Hepatocyte (in vitro differentiated cells): ENCODE data around the gene RIMS4. TPM values are rescaled to one million over a fixed set of nuclear protein-coding genes. Genes with fewer than 3 reads are reported as not detected.

ENCODE experiments used
- DNase-seq: peaks from one replicate; pipeline ENCODE4 v3.0.0-alpha.2; 2016; ENCODE audit warnings: low spot score
- H2AFZ ChIP-seq: fragments of 200-600 bp; sonication (generic); 2 replicates; pipeline ENCODE4 v1.6.0; 2016; ENCODE audit warnings: antibody characterized with exemption, mild to moderate bottlenecking
- H3K27ac ChIP-seq: fragments of 200-600 bp; sonication (generic); 2 replicates; pipeline ENCODE4 v1.5.1; 2016; ENCODE audit warnings: mild to moderate bottlenecking
- H3K27me3 ChIP-seq: fragments of 200-600 bp; sonication (generic); 2 replicates; pipeline ENCODE4 v1.6.1; 2016
- H3K36me3 ChIP-seq: fragments of 200-600 bp; sonication (generic); replicated peaks from 2 replicates; pipeline ENCODE4 v1.5.1; 2016; ENCODE audit warnings: low read depth; ENCODE audit not compliant: insufficient read depth
- H3K4me1 ChIP-seq: fragments of 200-600 bp; sonication (generic); 2 replicates; pipeline ENCODE4 v1.5.1; 2016; ENCODE audit warnings: mild to moderate bottlenecking, moderate library complexity; ENCODE audit not compliant: insufficient read depth
- H3K4me2 ChIP-seq: fragments of 200-600 bp; sonication (generic); 2 replicates; pipeline ENCODE4 v1.6.0; 2016
- H3K4me3 ChIP-seq: fragments of 200-600 bp; sonication (generic); 2 replicates; pipeline ENCODE4 v1.5.1; 2016; ENCODE audit warnings: mild to moderate bottlenecking
- H3K79me2 ChIP-seq: fragments of 200-600 bp; sonication (generic); 2 replicates; pipeline ENCODE4 v1.6.0; 2017; ENCODE audit warnings: mild to moderate bottlenecking
- H3K9me2 ChIP-seq: fragments of 200-600 bp; sonication (generic); replicated peaks from 2 replicates; pipeline ENCODE4 v1.6.0; 2017; ENCODE audit warnings: mild to moderate bottlenecking; ENCODE audit not compliant: insufficient read depth
- H3K9me3 ChIP-seq: fragments of 200-600 bp; sonication (generic); 2 replicates; pipeline ENCODE4 v1.5.1; 2016; ENCODE audit warnings: low read depth, mild to moderate bottlenecking
- H4K20me1 ChIP-seq: fragments of 200-600 bp; sonication (generic); 2 replicates; pipeline ENCODE4 v1.6.0; 2016; ENCODE audit warnings: mild to moderate bottlenecking; ENCODE audit not compliant: insufficient read depth, poor library complexity, severe bottlenecking
- EZH2 ChIP-seq: fragments of 200-600 bp; sonication (generic); IDR thresholded peaks from 2 replicates; pipeline ENCODE4 v1.6.1; 2016; ENCODE audit warnings: antibody characterized with exemption, mild to moderate bottlenecking, borderline replicate concordance
- EZH2phosphoT487 ChIP-seq: fragments of 200-600 bp; sonication (generic); IDR thresholded peaks from one replicate; pipeline ENCODE4 v1.6.1; 2018; ENCODE audit warnings: antibody characterized with exemption, mild to moderate bottlenecking, low read depth, moderate library complexity; ENCODE audit not compliant: unreplicated experiment, severe bottlenecking
- WGBS: methylation state at CpG from one replicate; pipeline ENCODE4 v1.1.6; 2016; ENCODE audit warnings: low lambda C conversion rate; ENCODE audit errors: missing lambda C conversion rate; 5-methylcytosine and 5-hydroxymethylcytosine counted together
- polyA plus RNA-seq: library from polyadenylated mRNA; unstranded; fragments of >200 nt; fragmentation: Nextera tagmentation; extraction: Ambion mirVana; gene quantifications from 2 replicates; pipeline ENCODE4 v1.2.1, GENCODE V29; 2016
- total RNA-seq: library from RNA; depleted of rRNA; stranded (reverse); fragments of >200 nt; gene quantifications from 2 replicates; pipeline ENCODE4 v1.2.3, GENCODE V29; 2014
- TF ChIP-seq, protein P1 (sequence below): fragments of 200-600 bp; sonication (generic); IDR thresholded peaks from 2 replicates; pipeline ENCODE4 v1.5.1; 2016; ENCODE audit warnings: antibody characterized with exemption, mild to moderate bottlenecking; ENCODE audit not compliant: poor library complexity

RIMS4 gene
- total and polyA plus RNA-seq, 2 experiments from 2014 or later = 5.1 to 9.0 TPM

DNA sequence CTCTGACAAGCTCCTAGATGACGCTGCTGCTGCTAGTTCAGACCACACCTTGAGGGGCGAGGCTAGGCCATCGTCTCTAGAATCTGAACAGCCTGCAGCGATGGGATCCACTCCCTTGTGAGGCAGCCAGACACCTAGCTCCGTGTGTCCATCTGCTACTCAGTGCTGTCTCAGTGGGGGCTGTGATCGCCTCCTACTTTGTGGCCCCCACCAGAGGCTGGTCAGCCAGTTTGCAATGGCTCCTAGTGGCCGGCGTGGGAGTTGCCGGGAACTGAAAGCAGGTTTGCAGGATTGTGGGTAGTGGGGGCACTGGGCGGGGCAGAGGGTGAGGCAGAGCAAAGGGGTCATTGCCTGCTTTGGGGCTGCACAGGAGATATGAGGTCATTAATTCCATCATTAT, 92.4 kb downstream of the RIMS4 start:
- Histone ChIP-seq H2AFZ (no peak overlapping the region), H3K4me2 (no peak overlapping the region), H3K9me2 (no peaks in the 10 kb centered on the region), H3K4me3 (no peak overlapping the region), H3K9me3 (no peaks in the 10 kb centered on the region), H4K20me1 (no peaks in the 10 kb centered on the region), H3K4me1 (no peaks in the 10 kb centered on the region), H3K79me2 (no peaks in the 10 kb centered on the region), H3K36me3 (no peaks in the 10 kb centered on the region), H3K27ac (no peak overlapping the region), H3K27me3 (no peaks in the 10 kb centered on the region)
- 60% methylated on average over 10 of the region's 10 CpGs for WGBS
- DNase-seq = no peak
- TF ChIP-seq, protein P1, sequence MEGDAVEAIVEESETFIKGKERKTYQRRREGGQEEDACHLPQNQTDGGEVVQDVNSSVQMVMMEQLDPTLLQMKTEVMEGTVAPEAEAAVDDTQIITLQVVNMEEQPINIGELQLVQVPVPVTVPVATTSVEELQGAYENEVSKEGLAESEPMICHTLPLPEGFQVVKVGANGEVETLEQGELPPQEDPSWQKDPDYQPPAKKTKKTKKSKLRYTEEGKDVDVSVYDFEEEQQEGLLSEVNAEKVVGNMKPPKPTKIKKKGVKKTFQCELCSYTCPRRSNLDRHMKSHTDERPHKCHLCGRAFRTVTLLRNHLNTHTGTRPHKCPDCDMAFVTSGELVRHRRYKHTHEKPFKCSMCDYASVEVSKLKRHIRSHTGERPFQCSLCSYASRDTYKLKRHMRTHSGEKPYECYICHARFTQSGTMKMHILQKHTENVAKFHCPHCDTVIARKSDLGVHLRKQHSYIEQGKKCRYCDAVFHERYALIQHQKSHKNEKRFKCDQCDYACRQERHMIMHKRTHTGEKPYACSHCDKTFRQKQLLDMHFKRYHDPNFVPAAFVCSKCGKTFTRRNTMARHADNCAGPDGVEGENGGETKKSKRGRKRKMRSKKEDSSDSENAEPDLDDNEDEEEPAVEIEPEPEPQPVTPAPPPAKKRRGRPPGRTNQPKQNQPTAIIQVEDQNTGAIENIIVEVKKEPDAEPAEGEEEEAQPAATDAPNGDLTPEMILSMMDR = peak; percentile 15
- TF ChIP-seq EZH2 (no peak), EZH2phosphoT487 (no peak)

- Histone ChIP-seq H3K36me3 (no peaks in the 10 kb centered on the region), H3K27me3 (no peaks in the 10 kb centered on the region), H4K20me1 (no peaks in the 10 kb centered on the region), H3K4me1 (no peaks in the 10 kb centered on the region), H3K27ac (no peak overlapping the region), H3K4me3 (no peak overlapping the region), H3K79me2 (no peaks in the 10 kb centered on the region), H3K9me2 (no peaks in the 10 kb centered on the region), H2AFZ (no peak overlapping the region), H3K9me3 (no peaks in the 10 kb centered on the region), H3K4me2 (no peak overlapping the region)
- DNase-seq = no peak
- 88% methylated on average over 13 of the region's 13 CpGs for whole genome bisulfite sequencing
- no peak for TF ChIP-seq EZH2
- TF ChIP-seq, protein P1 = no peak
- TF ChIP-seq EZH2phosphoT487 = no peak
These were observed 93.8 kb downstream of the RIMS4 start for GRCh38 chr20:44716309-44717106.

DNA sequence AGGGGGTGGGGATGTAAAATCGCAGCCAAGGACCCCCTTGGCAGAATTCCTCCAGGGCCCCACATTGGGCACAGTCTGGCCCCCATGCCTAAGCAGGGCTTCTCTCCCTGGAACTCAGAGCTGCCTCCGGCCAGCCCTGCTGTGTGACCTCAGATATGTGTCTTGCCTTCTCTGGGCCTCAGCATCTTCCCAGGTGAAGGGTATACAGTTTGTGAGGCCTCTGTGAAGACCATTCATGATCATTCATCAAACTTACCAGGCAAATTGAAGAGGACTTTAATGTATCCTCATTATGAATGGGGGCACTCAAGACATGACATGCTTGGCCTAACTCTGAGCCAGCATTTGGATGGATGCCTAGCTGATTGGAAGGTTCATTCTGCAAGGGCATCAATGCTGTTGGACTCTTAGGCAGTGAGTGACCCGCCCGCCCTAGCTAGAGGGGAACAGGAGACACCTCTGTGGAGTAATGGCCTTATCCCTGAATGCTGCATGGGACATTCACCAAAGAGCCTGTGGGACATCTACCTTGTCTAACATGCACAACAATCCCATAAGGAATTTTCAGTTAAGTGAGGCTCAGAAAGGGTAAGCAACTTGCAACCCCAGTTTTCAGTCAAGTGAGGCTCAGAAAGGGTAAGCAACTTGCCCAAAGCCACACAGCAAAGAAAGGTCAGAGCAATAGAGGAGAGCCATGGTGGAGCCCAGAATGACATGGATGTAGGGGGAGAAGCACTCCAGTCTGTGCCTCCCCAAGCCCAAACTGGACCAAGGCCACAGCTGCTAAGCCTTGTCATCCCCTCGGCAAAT, 94.6 kb downstream of the RIMS4 start:
- H3K4me3 ChIP-seq = no peak overlapping the region
- H3K9me3 ChIP-seq = no peaks in the 10 kb centered on the region
- H4K20me1 ChIP-seq = no peaks in the 10 kb centered on the region
- no peaks in the 10 kb centered on the region for H3K4me1 ChIP-seq
- no peak overlapping the region for H3K4me2 ChIP-seq
- no peak for TF ChIP-seq EZH2phosphoT487
- TF ChIP-seq, protein P1 = no peak
- H2AFZ ChIP-seq = no peak overlapping the region
- no peaks in the 10 kb centered on the region for H3K79me2 ChIP-seq
- H3K27me3 ChIP-seq = no peaks in the 10 kb centered on the region
- 96% methylated on average over 5 of the region's 5 CpGs for WGBS
- no peak overlapping the region for H3K27ac ChIP-seq
- no peaks in the 10 kb centered on the region for H3K9me2 ChIP-seq
- no peak for DNase-seq
- H3K36me3 ChIP-seq = no peaks in the 10 kb centered on the region
